Endothelial cell of hepatic sinusoid (primary cell): ENCODE data around the gene LIMD2.

Source experiments
- in situ Hi-C: cut with HindIII; loops from 2 replicates; pipeline ENCODE4 v1.10.0; 2017; ENCODE audit warnings: low sequenced_read_pairs

The LIMD2 gene

GRCh38 chr17:63685041-63685440 lies 14.9 kb downstream of the LIMD2 start:
- in situ Hi-C loops, result no loop called here

- in situ Hi-C loops, result no loop called here
These were observed 16.9 kb downstream of the LIMD2 start for GRCh38 chr17:63682981-63683380.

- in situ Hi-C loops, result no loop called here
These were observed 17.5 kb downstream of the LIMD2 start for GRCh38 chr17:63682441-63682840.

GRCh38 chr17:63681530-63681929 lies 18.4 kb downstream of the LIMD2 start:
- in situ Hi-C loops, result no loop called here

- in situ Hi-C loops, result no loop called here
These were observed 19.2 kb downstream of the LIMD2 start for GRCh38 chr17:63680700-63681099.

- in situ Hi-C loops, result loop anchor here (5.0 kb wide), 2 partner anchors 57 to 88 kb away; partner anchors contain the start of gene MAP3K3
These were observed 20.7 kb downstream of the LIMD2 start for GRCh38 chr17:63679214-63679613.

- in situ Hi-C loops, result loop anchor here (5.0 kb wide), 2 partner anchors 54 to 91 kb away; partner anchors contain the start of gene MAP3K3
These were observed 23.3 kb downstream of the LIMD2 start for GRCh38 chr17:63676584-63676983.

GRCh38 chr17:63675607-63676546 lies 24.0 kb downstream of the LIMD2 start:
- in situ Hi-C loops, result loop anchor here (5.0 kb wide), 2 partner anchors 54 to 91 kb away; partner anchors contain the start of gene MAP3K3

- in situ Hi-C loops, result loop anchor here (5.0 kb wide), 2 partner anchors 53 to 92 kb away; partner anchors contain the start of gene MAP3K3
These were observed 24.7 kb downstream of the LIMD2 start for GRCh38 chr17:63675231-63675606.

GRCh38 chr17:63672856-63673255 lies 27.1 kb downstream of the LIMD2 start:
- in situ Hi-C loops, result no loop called here

GRCh38 chr17:63665527-63666214 lies 34.3 kb downstream of the LIMD2 start:
- in situ Hi-C loops, result no loop called here

- in situ Hi-C loops, result no loop called here
These were observed 40.1 kb downstream of the LIMD2 start for GRCh38 chr17:63659850-63660249.

- in situ Hi-C loops, result no loop called here
These were observed 41.6 kb downstream of the LIMD2 start for GRCh38 chr17:63658366-63658765.

- in situ Hi-C loops, result no loop called here
These were observed 42.1 kb downstream of the LIMD2 start for GRCh38 chr17:63657786-63658185.

- in situ Hi-C loops, result no loop called here
These were observed 46.9 kb downstream of the LIMD2 start for GRCh38 chr17:63653050-63653449.

- in situ Hi-C loops, result no loop called here
These were observed 47.8 kb downstream of the LIMD2 start for GRCh38 chr17:63652106-63652505.

- in situ Hi-C loops, result no loop called here
These were observed 50.1 kb downstream of the LIMD2 start for GRCh38 chr17:63649813-63650212.

- in situ Hi-C loops, result no loop called here
These were observed 52.0 kb downstream of the LIMD2 start for GRCh38 chr17:63647936-63648335.

GRCh38 chr17:63647065-63647725 lies 52.7 kb downstream of the LIMD2 start:
- in situ Hi-C loops, result no loop called here

- in situ Hi-C loops, result no loop called here
These were observed 53.5 kb downstream of the LIMD2 start for GRCh38 chr17:63646488-63646806.
